ENCODE measurements around the gene NGRN.
"Not testable (repeated sequence)": the region's sequence is repeated elsewhere in the genome, so short reads cannot be mapped to it uniquely, and the experiment has no call there.

- TF ChIP-seq, protein P1, sequence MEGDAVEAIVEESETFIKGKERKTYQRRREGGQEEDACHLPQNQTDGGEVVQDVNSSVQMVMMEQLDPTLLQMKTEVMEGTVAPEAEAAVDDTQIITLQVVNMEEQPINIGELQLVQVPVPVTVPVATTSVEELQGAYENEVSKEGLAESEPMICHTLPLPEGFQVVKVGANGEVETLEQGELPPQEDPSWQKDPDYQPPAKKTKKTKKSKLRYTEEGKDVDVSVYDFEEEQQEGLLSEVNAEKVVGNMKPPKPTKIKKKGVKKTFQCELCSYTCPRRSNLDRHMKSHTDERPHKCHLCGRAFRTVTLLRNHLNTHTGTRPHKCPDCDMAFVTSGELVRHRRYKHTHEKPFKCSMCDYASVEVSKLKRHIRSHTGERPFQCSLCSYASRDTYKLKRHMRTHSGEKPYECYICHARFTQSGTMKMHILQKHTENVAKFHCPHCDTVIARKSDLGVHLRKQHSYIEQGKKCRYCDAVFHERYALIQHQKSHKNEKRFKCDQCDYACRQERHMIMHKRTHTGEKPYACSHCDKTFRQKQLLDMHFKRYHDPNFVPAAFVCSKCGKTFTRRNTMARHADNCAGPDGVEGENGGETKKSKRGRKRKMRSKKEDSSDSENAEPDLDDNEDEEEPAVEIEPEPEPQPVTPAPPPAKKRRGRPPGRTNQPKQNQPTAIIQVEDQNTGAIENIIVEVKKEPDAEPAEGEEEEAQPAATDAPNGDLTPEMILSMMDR (IDR thresholded peaks at IDR 0.05), result not testable (repeated sequence)
- not testable (repeated sequence) for TF ChIP-seq POLR2A (IDR thresholded peaks at IDR 0.05)
These were observed 39.9 kb downstream of the NGRN start for GRCh38 chr15:90305355-90305754.
